Inferior parietal cortex (tissue), 1 donor: Measurements from ENCODE around the gene MAN1B1.
"Not testable (repeated sequence)": the region's sequence is repeated elsewhere in the genome, so short reads cannot be mapped to it uniquely, and the experiment has no call there.

Experiments
- DNase-seq: peaks from one replicate; pipeline ENCODE4 v3.0.0-alpha.2; 2016; ENCODE audit errors: extremely low spot score

The MAN1B1 gene

DNA sequence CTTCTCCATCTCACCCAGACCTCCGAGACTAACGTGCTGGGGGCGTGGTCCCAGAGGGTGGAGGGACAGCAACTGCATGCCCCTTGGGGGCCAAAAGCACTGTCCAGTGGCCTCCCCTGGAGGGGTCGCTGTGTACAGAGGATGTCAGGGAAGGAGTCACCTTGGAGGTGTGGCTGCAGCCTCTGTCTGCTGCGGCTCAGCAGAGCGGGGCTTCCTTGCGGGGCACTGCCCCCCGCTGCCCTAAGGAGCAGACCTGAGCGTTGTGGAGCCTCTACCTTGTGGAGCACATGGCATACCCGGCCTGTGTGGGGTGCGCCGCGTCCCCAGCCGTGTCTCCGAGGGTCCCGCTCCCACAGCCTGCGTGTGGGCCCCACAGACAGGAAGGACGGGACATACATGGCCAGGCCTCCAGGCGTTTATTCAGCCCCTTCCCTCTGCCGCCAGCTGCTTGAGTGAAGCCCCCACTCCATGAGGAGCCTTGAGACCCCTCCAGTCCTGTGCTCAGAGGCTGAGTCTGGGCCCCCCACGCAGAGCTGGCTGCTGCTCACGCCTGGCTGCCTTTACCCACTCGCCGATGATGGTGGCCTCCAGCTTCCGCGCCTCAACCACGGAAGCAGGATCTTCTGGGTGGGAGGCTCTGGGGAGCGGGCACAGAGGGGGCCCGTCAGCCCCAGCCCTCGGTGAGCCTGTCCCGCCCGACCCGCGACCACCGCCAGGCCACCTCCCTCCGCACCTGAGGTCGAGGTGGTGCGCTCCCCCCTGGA is 23.5 kb downstream of the MAN1B1 start:
- no peak for DNase-seq

GRCh38 chr9:137110911-137111787 is 24.4 kb downstream of the MAN1B1 start:
- no peak for DNase-seq

- no peak for DNase-seq
Measured at GRCh38 chr9:137111788-137112563, 25.2 kb downstream of the MAN1B1 start.

GRCh38 chr9:137112564-137113384 is 26.0 kb downstream of the MAN1B1 start:
- no peak for DNase-seq

GRCh38 chr9:137113385-137114159 is 26.8 kb downstream of the MAN1B1 start:
- DNase-seq = no peak

- no peak for DNase-seq
Measured at GRCh38 chr9:137114220-137114612, 27.4 kb downstream of the MAN1B1 start.

- peak; percentile 66 for DNase-seq
Measured at GRCh38 chr9:137114613-137115393, 28.0 kb downstream of the MAN1B1 start, which contains the start of gene DPP7. Gene DPP7, minus strand, starts transcription at chr9:137114733. Its CDS starts 20 bp downstream, at chr9:137114713.

- DNase-seq = no peak
Measured at GRCh38 chr9:137115394-137116026, 28.7 kb downstream of the MAN1B1 start.

DNA sequence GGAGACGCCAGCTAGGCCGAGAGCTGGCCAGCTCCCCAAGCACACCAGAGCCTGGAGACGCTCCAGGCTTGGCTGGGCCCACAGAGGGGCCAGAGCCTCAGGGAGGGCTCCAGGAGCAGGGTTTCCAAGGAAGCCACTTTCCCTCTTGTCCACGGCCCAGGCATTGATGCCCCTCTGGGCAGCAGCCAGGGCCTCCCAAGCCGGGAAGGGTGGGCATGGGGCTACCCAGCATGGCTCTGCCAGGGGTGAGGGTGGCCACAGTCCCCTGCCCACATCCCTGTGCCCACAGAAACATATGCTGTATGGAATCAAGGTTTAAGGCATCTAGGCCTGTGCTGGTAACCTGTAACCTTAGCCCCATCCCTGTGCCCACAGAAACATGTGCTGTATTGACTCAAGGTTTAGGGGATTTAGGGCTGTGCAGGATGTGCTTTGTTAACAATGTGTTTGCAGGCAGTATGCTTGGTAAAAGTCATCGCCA is 29.3 kb downstream of the MAN1B1 start:
- DNase-seq = no peak

DNA sequence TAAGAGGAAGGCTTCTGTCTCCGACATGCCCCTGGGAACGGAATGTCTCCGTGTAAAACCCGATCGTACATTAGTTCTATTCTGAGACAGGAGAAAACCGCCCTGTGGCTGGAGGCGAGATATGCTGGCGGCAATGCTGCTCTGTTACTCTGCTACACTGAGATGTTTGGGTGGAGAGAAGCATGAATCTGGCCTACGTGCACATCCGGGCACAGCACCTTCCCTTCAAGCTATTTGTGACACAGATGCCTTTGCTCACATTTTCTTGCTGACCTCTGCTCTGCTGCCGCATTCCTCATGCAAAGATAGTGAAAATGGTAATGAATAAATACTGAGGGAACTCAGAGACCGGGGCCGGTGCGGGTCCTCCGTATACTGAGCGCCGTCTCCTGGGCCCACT is 29.9 kb downstream of the MAN1B1 start:
- no peak for DNase-seq

GRCh38 chr9:137117269-137117731 is 30.5 kb downstream of the MAN1B1 start:
- no peak for DNase-seq

- not testable (repeated sequence) for DNase-seq
Measured at GRCh38 chr9:137118092-137118603, 31.4 kb downstream of the MAN1B1 start.

GRCh38 chr9:137121927-137122795 is 35.4 kb downstream of the MAN1B1 start:
- not testable (repeated sequence) for DNase-seq

DNA sequence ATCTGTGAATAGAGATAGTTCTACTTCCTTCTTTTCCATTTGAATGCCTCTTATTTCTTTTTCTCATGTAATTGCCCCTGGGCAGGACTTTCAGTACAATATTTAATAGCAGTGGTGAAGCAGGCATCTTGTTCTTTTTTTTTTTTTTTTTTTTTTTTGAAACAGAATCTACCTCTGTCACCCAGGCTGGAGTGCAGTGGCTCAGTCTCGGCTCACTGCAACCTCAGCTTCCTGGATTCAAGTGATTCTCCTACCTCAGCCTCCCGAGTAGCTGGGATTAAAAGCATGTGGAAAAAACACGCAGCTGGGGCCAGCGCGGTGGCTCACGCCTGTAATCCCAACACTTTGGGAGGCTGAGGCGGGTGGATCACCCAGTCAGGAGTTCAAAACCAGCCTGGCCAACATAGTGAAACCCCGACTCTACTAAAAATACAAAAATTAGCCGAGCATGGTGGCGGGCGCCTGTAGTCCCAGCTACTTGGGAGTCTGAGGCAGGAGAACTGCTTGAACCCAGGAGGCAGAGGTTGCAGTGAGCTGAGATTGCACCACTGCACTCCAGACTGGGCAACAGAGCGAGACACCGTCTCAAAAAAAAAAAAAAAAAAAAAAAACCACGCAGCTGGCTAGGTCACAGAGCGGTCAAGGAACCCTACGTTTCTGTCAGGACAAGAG is 36.1 kb downstream of the MAN1B1 start:
- not testable (repeated sequence) for DNase-seq

- DNase-seq = no peak
Measured at GRCh38 chr9:137123468-137123837, 36.7 kb downstream of the MAN1B1 start.

GRCh38 chr9:137123952-137124462 is 37.2 kb downstream of the MAN1B1 start:
- not testable (repeated sequence) for DNase-seq

- no peak for DNase-seq
Measured at GRCh38 chr9:137126786-137127185, 40.0 kb downstream of the MAN1B1 start.
